NCI-H774 (cell line): Measurements from ENCODE around the gene SRA1.
A peak's percentile ranks its signal among the peaks of the same experiment; 100 is the strongest.
"Not testable (repeated sequence)": the region's sequence is repeated elsewhere in the genome, so short reads cannot be mapped to it uniquely, and the experiment has no call there.

Experiments used
- DNase-seq: peaks from one replicate; lab custom pipeline; 2025; lab: John Stamatoyannopoulos, UW

Gene SRA1

DNA sequence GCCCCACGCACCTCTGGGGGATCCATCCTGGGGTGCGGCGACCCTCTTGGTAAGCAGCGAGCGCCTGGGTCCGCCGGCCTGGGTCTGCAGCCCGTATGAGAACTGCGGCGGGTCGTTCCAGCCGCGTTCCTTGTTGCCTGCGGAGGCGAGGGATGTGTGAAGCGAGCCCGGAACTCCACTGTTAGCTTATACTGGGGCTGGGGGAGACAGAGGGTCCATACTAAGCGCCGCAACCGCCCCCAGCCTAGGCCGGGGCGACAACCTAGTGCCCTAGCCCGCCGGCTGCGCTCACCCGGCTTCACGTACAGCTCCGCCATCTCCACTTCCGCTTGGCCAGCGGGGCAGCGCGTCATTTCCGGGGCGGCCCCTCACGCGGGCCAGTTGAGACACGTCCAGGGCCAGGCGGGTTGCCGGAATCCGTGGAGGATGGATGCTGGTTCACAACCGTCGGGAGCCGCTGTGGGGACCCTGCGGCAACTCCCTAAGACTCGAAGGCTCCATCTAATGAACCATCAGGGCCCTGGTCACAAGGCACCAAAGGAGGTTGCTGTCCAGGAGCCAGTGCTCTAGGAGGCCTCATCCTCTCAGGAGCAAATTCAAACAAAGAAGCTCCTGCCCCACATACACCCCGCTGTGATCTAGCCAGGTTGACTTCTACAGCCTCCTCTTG lies at the start of gene SRA1:
Gene SRA1 (minus strand): TSS at position 338 of the 670 bp plus-strand sequence. CDS start 21 bp downstream, at position 317.
- DNase-seq: peak; percentile 84

GRCh38 chr5:140607031-140607430 lies 49.8 kb upstream of the SRA1 start:
- no peak for DNase-seq

GRCh38 chr5:140605879-140606278 lies 48.6 kb upstream of the SRA1 start:
- no peak for DNase-seq

- DNase-seq: no peak
These were observed 46.5 kb upstream of the SRA1 start for GRCh38 chr5:140603734-140604133.

DNA sequence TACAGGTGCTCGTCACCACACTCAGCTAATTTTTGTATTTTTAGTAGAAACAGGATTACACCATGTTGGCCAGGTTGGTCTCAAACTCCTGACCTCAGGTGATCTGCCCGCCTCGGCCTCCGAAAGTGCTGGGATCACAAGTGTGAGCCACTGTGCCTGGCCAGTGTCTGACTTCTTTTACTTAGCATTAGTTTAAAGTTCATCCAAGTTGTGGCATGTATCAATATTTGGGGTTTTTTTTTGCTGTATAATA lies 46.1 kb upstream of the SRA1 start:
- DNase-seq: not testable (repeated sequence)

DNA sequence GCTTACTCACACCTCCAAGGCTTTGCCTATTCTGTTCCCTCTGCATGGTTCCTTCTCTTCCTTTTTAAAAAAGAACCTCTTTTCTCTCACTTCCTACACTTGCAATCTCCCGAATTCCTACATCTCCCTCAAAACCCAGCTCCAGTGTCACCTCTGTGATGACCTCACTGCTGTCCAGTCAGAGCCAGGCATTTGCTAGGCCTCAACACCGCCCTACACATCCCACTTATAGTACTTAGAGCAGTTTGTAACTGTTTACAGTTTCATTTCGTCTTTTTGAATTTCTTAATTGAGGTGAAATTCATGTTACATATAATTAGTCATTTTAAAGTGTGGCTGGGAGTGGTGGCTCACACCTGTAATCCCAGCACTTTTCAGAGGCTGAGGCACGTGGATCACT lies 44.9 kb upstream of the SRA1 start:
- no peak for DNase-seq

GRCh38 chr5:140600096-140600495 lies 42.8 kb upstream of the SRA1 start:
- DNase-seq: no peak

GRCh38 chr5:140598836-140599235 lies 41.6 kb upstream of the SRA1 start:
- DNase-seq: no peak

GRCh38 chr5:140596321-140596741 lies 39.1 kb upstream of the SRA1 start:
- no peak for DNase-seq

DNA sequence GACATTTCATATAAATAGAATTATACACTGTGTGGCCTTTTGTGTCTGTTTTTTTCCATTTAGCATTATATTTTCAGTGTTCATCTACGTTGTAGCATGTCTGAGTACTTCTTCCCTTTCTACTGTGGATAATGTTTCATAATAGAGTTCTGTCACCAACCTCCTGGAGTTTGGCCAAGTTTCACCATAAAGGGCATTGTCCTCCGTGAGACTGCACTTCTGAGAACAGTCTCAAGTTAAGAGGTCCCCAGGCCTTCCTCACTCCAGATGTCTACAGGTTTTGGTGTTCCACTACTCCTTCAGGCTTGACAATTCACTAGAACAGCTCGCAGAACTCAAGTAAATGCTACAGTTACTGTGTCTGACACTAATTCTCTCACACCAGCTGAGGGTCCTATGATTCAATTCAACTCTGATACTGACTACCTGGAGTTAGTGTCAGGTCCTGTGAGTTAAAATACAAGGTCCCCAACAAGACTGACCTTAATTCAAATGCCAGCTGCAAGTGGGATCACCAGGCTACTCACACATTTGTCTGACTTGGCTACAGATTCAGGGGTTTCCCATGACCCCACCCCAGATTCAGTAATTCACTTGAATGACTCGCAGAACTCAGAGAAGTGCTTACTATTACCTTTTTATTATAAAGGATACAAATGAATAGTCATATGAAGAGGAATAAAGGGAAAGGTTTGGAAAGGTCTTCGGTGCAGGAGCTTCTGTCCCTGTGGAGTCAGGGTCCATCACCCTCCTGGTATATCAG lies 38.4 kb upstream of the SRA1 start:
- DNase-seq: no peak

DNA sequence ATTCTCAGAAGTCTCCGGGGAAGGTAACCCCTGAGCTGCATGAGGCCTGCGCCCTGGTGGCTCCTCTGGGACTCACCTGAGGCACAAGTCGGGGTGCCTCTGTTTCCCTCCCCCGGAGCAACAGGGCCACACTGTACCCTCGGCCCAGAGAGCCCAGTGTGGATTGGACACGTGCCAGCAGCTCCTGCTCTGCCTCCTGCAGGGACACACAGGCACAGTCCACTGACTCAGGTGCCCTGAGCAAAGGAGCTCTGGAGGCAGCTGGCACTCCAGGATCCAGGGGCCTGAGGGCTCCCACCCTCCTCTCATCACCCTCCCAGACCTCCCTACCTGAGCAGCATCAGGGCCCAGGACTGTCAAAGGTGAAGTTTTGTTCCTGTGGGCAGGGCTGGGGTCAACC lies 36.9 kb upstream of the SRA1 start:
- no peak for DNase-seq

- DNase-seq: not testable (repeated sequence)
These were observed 35.8 kb upstream of the SRA1 start for GRCh38 chr5:140593070-140593469.

DNA sequence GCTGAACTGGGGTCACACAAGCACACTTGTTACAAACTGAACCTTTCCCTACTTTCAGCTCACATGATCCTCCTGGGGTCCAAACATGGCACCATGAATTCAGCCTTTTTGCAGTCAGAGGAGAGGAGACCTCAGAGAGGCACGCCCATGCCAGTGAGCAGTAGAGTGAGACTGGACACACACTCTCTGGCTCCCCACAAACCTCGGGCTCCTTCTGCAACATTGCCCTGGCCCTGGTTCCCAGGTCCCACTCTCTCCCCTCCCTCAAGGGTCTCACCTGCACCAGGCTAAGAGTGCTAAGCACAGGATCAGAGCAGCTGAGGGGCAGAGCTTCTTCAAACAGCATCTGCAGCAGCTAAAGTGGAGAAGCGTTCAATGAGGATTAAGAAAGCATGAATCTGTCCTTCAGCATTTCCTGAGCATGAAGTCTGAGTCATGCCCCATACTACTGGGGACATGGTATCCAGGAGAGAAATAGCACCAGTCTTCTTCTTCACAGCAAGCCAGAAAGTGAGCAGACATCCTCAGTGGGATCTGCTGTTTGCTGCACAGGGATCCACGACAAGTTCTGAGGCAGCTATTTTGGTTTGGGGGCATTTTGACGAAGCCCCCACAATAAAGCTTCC lies 34.6 kb upstream of the SRA1 start:
- DNase-seq: no peak

- no peak for DNase-seq
These were observed 33.6 kb upstream of the SRA1 start for GRCh38 chr5:140590861-140591260.

- DNase-seq: no peak
These were observed 31.2 kb upstream of the SRA1 start for GRCh38 chr5:140588311-140589070.

GRCh38 chr5:140587495-140587894 lies 30.2 kb upstream of the SRA1 start:
- DNase-seq: no peak

- DNase-seq: not testable (repeated sequence)
These were observed 22.0 kb upstream of the SRA1 start for GRCh38 chr5:140579188-140579747.

DNA sequence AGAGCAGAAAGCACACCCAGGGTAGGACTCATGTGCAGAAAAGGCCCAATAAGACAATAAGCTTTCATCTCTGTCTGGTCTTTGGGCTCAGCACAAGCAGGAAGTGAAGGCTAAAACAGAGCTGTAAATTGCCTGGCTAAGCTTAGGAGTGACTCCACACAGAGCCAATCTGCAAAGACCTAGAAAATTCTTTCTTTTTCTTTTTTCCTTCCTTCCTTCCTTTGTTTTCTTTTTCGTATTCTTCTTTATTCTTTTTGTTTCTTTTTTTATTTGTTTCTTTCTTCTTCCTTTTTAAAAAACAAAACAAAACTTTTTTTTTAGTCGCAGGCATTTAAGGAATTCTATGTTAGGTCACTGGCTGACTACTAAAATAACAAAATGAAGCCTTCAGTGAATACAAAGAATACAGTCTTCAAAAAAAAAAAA lies 19.5 kb upstream of the SRA1 start:
- no peak for DNase-seq

DNA sequence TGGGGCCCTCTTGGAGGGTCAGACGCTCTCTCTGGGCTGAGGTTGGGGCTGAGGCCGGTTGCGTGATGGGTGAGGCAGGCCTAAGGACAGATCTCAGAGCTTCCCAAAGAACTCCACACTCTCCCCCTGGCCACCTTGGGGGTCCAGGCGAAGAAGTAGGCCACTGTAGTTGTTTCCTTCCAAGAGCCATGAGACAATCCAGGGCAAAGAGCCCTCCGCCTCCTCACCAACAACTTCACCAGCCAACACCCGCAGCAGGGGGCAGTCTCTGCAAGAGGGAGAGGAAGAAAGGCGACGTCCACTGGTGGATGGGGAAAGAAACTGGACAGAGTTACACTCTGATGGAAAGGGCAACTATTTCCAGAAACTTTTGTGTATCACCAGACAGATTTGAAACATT lies 18.0 kb upstream of the SRA1 start:
- DNase-seq: no peak

- no peak for DNase-seq
These were observed 16.9 kb upstream of the SRA1 start for GRCh38 chr5:140574165-140574564.

DNA sequence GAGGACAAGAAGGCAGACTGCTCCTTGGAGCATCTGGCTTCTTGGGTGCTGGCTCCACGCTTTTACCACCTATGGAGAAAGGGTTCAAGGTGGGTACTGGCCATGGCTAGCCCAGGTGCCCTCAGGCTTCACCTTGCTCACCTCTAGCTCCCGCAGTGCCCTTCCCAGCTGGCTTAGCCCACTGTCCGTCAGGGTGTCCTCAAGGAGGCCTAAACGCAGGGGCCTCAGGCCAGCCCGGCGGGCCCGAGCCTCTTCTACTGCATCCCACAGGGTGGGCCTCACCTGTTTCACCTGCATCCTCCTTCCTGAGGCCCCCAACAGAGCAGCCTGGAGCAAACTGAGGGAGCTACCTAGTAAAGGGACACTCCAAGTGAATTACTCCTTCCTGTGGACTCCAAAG lies 16.4 kb upstream of the SRA1 start:
- no peak for DNase-seq

DNA sequence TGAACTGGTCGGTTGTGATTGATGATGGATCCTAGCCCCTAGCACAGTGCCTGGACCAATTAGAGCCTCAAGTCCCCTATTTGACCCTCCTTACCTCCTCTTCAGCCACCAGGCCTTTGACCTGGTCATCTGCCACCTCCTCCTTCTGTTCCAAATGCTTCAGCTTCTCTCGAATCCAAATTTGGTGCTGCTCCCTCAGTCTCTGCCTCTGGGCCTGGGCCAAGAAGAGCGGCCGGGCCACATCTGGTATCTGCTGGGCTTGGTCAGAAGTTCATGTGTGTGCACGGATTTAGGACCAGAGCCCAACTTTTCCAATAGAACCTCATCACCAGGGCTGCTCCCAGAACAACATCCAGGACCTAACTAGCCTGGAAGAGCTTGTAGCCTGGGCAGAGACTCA lies 13.8 kb upstream of the SRA1 start:
- no peak for DNase-seq
